HEK293 (cell line): Measurements from ENCODE around the gene ADD2.

Experiments used
- CTCF ChIA-PET: fragments of 350-600 bp; formaldehyde crosslinking; extraction: SDS; loops from one replicate; lab custom pipeline; 2021; ENCODE audit warnings: antibody characterized with exemption; lab: Yijun Ruan, JAX
- POLR2A ChIA-PET: fragments of 300-600 bp; formaldehyde crosslinking; extraction: SDS; loops from one replicate; lab custom pipeline; 2020; ENCODE audit warnings: antibody characterized with exemption, inconsistent platforms; lab: Yijun Ruan, JAX
- H3K27ac ChIP-seq: fragments of 200-500 bp; sonication (Bioruptor generic); 2 replicates; pipeline ENCODE4 v1.5.1; 2014; ENCODE audit warnings: low read depth, low read length, control low read depth, inconsistent platforms; ENCODE audit errors: extremely low read depth
- H3K36me3 ChIP-seq, 2 experiments: fragments of 200-500 bp in 1 of 2; sonication (Bioruptor generic) in 1 of 2; 1 replicate in 1 of 2; 2 replicates in 1 of 2; pipeline ENCODE4 v1.5.1; 2014 to 2017; ENCODE audit warnings: inconsistent platforms in 2 of 2, low read length in 2 of 2; ENCODE audit not compliant: control insufficient read depth in 2 of 2, insufficient read depth in 1 of 2
- H3K4me1 ChIP-seq: fragments of 200-500 bp; sonication (Bioruptor generic); 2 replicates; pipeline ENCODE4 v1.5.1; 2014; ENCODE audit warnings: mild to moderate bottlenecking, low read length, inconsistent platforms; ENCODE audit not compliant: control insufficient read depth, insufficient read depth
- H3K4me3 ChIP-seq: 2 replicates; pipeline ENCODE4 v1.5.1; 2011; ENCODE audit warnings: low read depth, mild to moderate bottlenecking, control low read depth, low read length, moderate library complexity
- H3K9me3 ChIP-seq: fragments of 200-500 bp; sonication (Bioruptor generic); 2 replicates; pipeline ENCODE4 v1.5.1; 2014; ENCODE audit warnings: low read depth, low read length, inconsistent platforms; ENCODE audit not compliant: control insufficient read depth, insufficient read depth
- KLF16 ChIP-seq: fragments of 450-650 bp; formaldehyde crosslinking; IDR thresholded peaks from 2 replicates; pipeline ENCODE4 v1.5.1; 2017; ENCODE audit warnings: missing biosample characterization, missing genetic modification characterization
- KLF8 ChIP-seq: fragments of 450-650 bp; formaldehyde crosslinking; IDR thresholded peaks from 2 replicates; pipeline ENCODE4 v1.5.1; 2016; ENCODE audit warnings: missing biosample characterization, missing genetic modification characterization
- KLF9 ChIP-seq: fragments of 450-650 bp; formaldehyde crosslinking; IDR thresholded peaks from 2 replicates; pipeline ENCODE4 v1.5.1; 2016; ENCODE audit warnings: missing biosample characterization, missing genetic modification characterization, low read depth
- REPIN1 ChIP-seq: fragments of 450-650 bp; formaldehyde crosslinking; IDR thresholded peaks from 2 replicates; pipeline ENCODE4 v1.5.1; 2017; ENCODE audit warnings: missing biosample characterization, missing genetic modification characterization, low read depth
- ZBTB17 ChIP-seq: fragments of 450-650 bp; formaldehyde crosslinking; IDR thresholded peaks from 2 replicates; pipeline ENCODE4 v1.5.1; 2016; ENCODE audit warnings: missing biosample characterization, missing genetic modification characterization
- ZBTB48 ChIP-seq: fragments of 450-650 bp; formaldehyde crosslinking; IDR thresholded peaks from 2 replicates; pipeline ENCODE4 v1.5.1; 2016; ENCODE audit warnings: missing biosample characterization, missing genetic modification characterization
- ZFP37 ChIP-seq: fragments of 450-650 bp; formaldehyde crosslinking; IDR thresholded peaks from 2 replicates; pipeline ENCODE4 v1.5.1; 2016; ENCODE audit warnings: missing biosample characterization, missing genetic modification characterization
- ZNF10 ChIP-seq: fragments of 450-650 bp; formaldehyde crosslinking; IDR thresholded peaks from 2 replicates; pipeline ENCODE4 v1.5.1; 2017; ENCODE audit warnings: missing biosample characterization, missing genetic modification characterization
- ZNF138 ChIP-seq: fragments of 450-650 bp; formaldehyde crosslinking; IDR thresholded peaks from 2 replicates; pipeline ENCODE4 v1.5.1; 2016; ENCODE audit warnings: missing biosample characterization, missing genetic modification characterization, borderline replicate concordance
- ZNF155 ChIP-seq: fragments of 450-650 bp; formaldehyde crosslinking; IDR thresholded peaks from 2 replicates; pipeline ENCODE4 v1.5.1; 2016; ENCODE audit warnings: missing biosample characterization, missing genetic modification characterization
- ZNF174 ChIP-seq: fragments of 450-650 bp; formaldehyde crosslinking; IDR thresholded peaks from 2 replicates; pipeline ENCODE4 v1.5.0; 2017; ENCODE audit warnings: missing biosample characterization, mild to moderate bottlenecking, missing genetic modification characterization
- ZNF248 ChIP-seq: fragments of 450-650 bp; formaldehyde crosslinking; IDR thresholded peaks from 2 replicates; pipeline ENCODE4 v1.5.1; 2017; ENCODE audit warnings: missing biosample characterization, missing genetic modification characterization
- ZNF366 ChIP-seq: fragments of 450-650 bp; formaldehyde crosslinking; conservative IDR thresholded peaks from 2 replicates; pipeline ENCODE4 v1.5.1; 2016; ENCODE audit warnings: missing biosample characterization, missing genetic modification characterization
- ZNF530 ChIP-seq: fragments of 450-650 bp; formaldehyde crosslinking; IDR thresholded peaks from 2 replicates; pipeline ENCODE4 v1.5.1; 2016; ENCODE audit warnings: low read depth, missing biosample characterization, missing genetic modification characterization
- ZNF624 ChIP-seq: fragments of 450-650 bp; formaldehyde crosslinking; IDR thresholded peaks from 2 replicates; pipeline ENCODE4 v1.5.1; 2017; ENCODE audit warnings: missing biosample characterization, missing genetic modification characterization
- ZNF701 ChIP-seq: fragments of 450-650 bp; formaldehyde crosslinking; IDR thresholded peaks from 2 replicates; pipeline ENCODE4 v1.5.1; 2016; ENCODE audit warnings: missing biosample characterization, missing genetic modification characterization
- TF ChIP-seq, protein P1 (sequence below): IDR thresholded peaks from 2 replicates; pipeline ENCODE4 v1.6.1; 2011; ENCODE audit warnings: mild to moderate bottlenecking, low read depth, low read length, borderline replicate concordance
- TF ChIP-seq, protein P2 (sequence below): fragments of 450-650 bp; formaldehyde crosslinking; IDR thresholded peaks from 2 replicates; pipeline ENCODE4 v1.5.1; 2016; ENCODE audit warnings: missing biosample characterization, missing genetic modification characterization
- TF ChIP-seq, protein P3 (sequence below): fragments of 450-650 bp; formaldehyde crosslinking; IDR thresholded peaks from 2 replicates; pipeline ENCODE4 v1.5.1; 2016; ENCODE audit warnings: missing biosample characterization, missing genetic modification characterization

The ADD2 gene

DNA sequence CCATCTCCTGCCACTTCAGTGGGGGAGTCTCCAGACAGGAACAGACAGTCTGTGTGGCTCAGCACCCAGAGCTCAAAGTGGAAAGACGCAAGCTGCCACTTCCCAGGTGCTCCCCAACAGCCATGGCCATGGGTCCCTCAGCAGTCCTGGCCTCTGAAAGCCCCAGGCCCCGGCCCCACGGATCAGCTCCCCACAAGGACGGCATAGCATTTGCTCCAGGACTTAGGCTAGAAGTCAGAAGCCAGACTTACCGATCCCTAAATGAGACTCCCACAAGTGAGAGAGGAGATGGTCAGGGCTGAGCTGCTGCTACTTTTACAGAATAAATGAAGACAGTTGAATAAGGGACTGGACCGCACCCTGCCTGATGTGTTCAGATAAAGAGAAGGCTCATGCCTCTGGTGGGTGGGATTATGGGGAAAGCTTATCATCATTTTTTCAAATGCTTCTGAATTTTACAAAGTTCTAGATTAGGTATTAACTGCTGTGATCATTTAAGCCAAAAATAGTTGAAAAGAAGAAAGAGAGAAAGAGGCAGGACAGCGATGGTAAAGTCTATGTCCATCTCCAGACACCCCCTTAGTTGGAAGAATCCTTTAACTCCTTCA lies 50.5 kb downstream of the ADD2 start:
- TF ChIP-seq ZNF366 (tag by site-specific recombination) (no peak), ZNF248 (tag by site-specific recombination) (no peak), ZNF155 (tag by site-specific recombination) (no peak)
- no peaks in the 10 kb centered on the region for H3K4me1 ChIP-seq
- ChIA-PET POLR2A (no interaction called here), CTCF (interaction anchor here (0.8 kb wide), 1 partner anchor 44 kb away, joined by 3 read pairs; no protein-coding TSS in a partner anchor)
- no peak overlapping the region for H3K4me3 ChIP-seq
- H3K27ac ChIP-seq = no peak overlapping the region
- peaks cover 0 to 2% of the 10 kb centered on the region in 2 experiments; a peak in 1 of 3 replicates for H3K36me3 ChIP-seq
- H3K9me3 ChIP-seq = no peaks in the 10 kb centered on the region

DNA sequence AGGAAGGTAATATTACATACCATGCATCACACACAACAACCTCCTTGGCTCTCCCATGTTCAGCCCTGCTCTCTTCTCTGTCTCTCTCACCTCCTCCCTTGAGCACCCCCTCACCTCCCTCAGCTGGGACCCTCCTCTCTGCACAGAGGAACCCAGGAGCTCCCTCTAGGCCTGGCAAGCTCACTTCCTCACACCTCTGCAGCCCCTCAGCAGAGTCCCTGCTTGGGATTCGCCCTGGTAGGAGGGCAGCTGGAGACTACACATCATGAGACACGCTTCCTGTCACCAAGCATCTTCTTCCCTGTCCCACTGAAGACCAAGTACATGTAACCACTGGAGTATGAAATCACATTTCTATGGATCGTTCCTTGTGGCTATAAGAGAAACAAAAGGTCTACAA lies 51.0 kb downstream of the ADD2 start:
- CTCF ChIA-PET = interaction anchor here (0.7 kb wide), 1 partner anchor 415 kb away, joined by 3 read pairs; no protein-coding TSS in a partner anchor
- Histone ChIP-seq H3K36me3 (peaks cover 0 to 4% of the 10 kb centered on the region in 2 experiments; a peak in 1 of 3 replicates), H3K27ac (no peak overlapping the region), H3K4me3 (no peak overlapping the region), H3K9me3 (no peaks in the 10 kb centered on the region), H3K4me1 (no peaks in the 10 kb centered on the region)
- POLR2A ChIA-PET = no interaction called here
- no peak for TF ChIP-seq ZFP37 (tag by site-specific recombination)
- TF ChIP-seq, protein P1, sequence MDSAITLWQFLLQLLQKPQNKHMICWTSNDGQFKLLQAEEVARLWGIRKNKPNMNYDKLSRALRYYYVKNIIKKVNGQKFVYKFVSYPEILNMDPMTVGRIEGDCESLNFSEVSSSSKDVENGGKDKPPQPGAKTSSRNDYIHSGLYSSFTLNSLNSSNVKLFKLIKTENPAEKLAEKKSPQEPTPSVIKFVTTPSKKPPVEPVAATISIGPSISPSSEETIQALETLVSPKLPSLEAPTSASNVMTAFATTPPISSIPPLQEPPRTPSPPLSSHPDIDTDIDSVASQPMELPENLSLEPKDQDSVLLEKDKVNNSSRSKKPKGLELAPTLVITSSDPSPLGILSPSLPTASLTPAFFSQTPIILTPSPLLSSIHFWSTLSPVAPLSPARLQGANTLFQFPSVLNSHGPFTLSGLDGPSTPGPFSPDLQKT = no peak
- no peak for TF ChIP-seq ZBTB17 (tag by site-specific recombination)
- no peak for TF ChIP-seq ZNF530 (tag by site-specific recombination)
- TF ChIP-seq, protein P2, sequence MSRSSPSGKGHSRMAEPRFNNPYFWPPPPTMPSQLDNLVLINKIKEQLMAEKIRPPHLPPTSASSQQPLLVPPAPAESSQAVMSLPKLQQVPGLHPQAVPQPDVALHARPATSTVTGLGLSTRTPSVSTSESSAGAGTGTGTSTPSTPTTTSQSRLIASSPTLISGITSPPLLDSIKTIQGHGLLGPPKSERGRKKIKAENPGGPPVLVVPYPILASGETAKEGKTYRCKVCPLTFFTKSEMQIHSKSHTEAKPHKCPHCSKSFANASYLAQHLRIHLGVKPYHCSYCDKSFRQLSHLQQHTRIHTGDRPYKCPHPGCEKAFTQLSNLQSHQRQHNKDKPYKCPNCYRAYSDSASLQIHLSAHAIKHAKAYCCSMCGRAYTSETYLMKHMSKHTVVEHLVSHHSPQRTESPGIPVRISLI (tag by site-specific recombination) = no peak
- TF ChIP-seq ZNF174 (tag by site-specific recombination) = no peak

DNA sequence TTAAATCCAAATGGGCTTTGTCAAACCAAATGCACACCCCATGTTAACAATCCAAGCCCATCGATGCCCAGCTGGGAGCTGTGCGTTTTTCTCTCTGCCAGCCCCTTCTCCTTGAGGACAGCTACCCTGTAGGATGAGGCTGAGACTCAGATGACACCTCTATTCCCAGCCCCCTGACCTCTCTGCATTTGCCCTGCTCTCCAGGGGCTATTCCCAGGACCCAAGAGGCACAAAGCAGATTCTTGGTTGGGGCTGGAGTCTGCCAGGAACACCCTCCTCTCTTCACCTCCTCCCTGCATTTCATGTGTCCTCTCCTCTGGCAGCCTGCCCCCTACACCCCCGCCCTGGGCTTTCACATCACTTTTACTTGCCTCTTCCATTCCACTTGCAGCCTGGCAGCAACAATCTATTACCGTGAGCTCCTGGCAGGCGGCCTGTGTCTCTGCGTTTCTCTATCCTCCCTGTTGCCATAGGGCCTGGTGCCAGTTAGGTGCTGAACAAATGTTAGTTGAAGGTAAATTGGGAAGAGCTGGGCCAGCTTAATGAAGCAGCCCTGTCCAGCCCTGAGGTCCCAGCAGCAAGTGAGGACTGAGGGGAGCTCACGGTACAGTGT lies 51.8 kb downstream of the ADD2 start:
- ChIA-PET POLR2A (no interaction called here), CTCF (interaction anchor here (0.7 to 0.9 kb wide), 2 partner anchors 232 to 416 kb away, joined by 3 read pairs; no protein-coding TSS in a partner anchor)
- H3K36me3 ChIP-seq = peaks cover 0 to 8% of the 10 kb centered on the region in 2 experiments; a peak in 1 of 3 replicates
- H3K4me3 ChIP-seq = no peak overlapping the region
- H3K4me1 ChIP-seq = no peaks in the 10 kb centered on the region
- TF ChIP-seq REPIN1 (tag by site-specific recombination) (no peak), ZFP37 (tag by site-specific recombination) (no peak), ZNF530 (tag by site-specific recombination) (no peak), KLF8 (no peak), ZNF10 (tag by site-specific recombination) (no peak), ZNF138 (tag by site-specific recombination) (no peak), KLF9 (tag by site-specific recombination) (no peak), ZBTB48 (tag by site-specific recombination) (no peak), ZNF624 (tag by site-specific recombination) (no peak), ZNF701 (tag by site-specific recombination) (no peak), KLF16 (tag by site-specific recombination) (no peak)
- TF ChIP-seq, protein P3, sequence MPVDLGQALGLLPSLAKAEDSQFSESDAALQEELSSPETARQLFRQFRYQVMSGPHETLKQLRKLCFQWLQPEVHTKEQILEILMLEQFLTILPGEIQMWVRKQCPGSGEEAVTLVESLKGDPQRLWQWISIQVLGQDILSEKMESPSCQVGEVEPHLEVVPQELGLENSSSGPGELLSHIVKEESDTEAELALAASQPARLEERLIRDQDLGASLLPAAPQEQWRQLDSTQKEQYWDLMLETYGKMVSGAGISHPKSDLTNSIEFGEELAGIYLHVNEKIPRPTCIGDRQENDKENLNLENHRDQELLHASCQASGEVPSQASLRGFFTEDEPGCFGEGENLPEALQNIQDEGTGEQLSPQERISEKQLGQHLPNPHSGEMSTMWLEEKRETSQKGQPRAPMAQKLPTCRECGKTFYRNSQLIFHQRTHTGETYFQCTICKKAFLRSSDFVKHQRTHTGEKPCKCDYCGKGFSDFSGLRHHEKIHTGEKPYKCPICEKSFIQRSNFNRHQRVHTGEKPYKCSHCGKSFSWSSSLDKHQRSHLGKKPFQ = no peak
- no peak overlapping the region for H3K27ac ChIP-seq
- no peaks in the 10 kb centered on the region for H3K9me3 ChIP-seq
